GM19239 (cell line): ENCODE measurements around the gene CD9.
A peak's percentile ranks its signal among the peaks of the same experiment; 100 is the strongest.
"Not testable (repeated sequence)": the region's sequence is repeated elsewhere in the genome, so short reads cannot be mapped to it uniquely, and the experiment has no call there.

Experiments
- DNase-seq: peaks from one replicate; pipeline ENCODE4 v3.0.0; 2011; ENCODE audit warnings: low spot score; ENCODE audit not compliant: insufficient read length
- FAIRE-seq: peaks from 2 replicates; lab custom pipeline; 2011; peaks lifted over from hg19 to GRCh38; lab: Jason Lieb, UNC

The CD9 gene

GRCh38 chr12:6178981-6179761 lies 21.0 kb upstream of the CD9 start:
- no peak for DNase-seq
- FAIRE-seq = no peak

GRCh38 chr12:6180268-6181051 lies 19.7 kb upstream of the CD9 start:
- no peak for DNase-seq
- FAIRE-seq = no peak

- DNase-seq (no peak), FAIRE-seq (no peak)
Measured at GRCh38 chr12:6181166-6181565, 19.0 kb upstream of the CD9 start.

GRCh38 chr12:6181583-6182278 lies 18.5 kb upstream of the CD9 start:
- DNase-seq (no peak), FAIRE-seq (no peak)

GRCh38 chr12:6182279-6182898 lies 17.8 kb upstream of the CD9 start:
- DNase-seq (no peak), FAIRE-seq (no peak)

GRCh38 chr12:6183689-6184428 lies 16.3 kb upstream of the CD9 start:
- DNase-seq = no peak
- FAIRE-seq = no peak

GRCh38 chr12:6185961-6186827 lies 14.0 kb upstream of the CD9 start:
- FAIRE-seq (no peak), DNase-seq (no peak)

GRCh38 chr12:6187948-6188793 lies 12.0 kb upstream of the CD9 start:
- DNase-seq (no peak), FAIRE-seq (no peak)

GRCh38 chr12:6189028-6189427 lies 11.2 kb upstream of the CD9 start:
- no peak for FAIRE-seq

GRCh38 chr12:6189952-6190598 lies 10.1 kb upstream of the CD9 start:
- not testable (repeated sequence) for DNase-seq, FAIRE-seq

More at GRCh38 chr12:6189028-6189427, 11.2 kb upstream of the CD9 start:
- no peak for DNase-seq

- DNase-seq, FAIRE-seq: not testable (repeated sequence)
Measured at GRCh38 chr12:6190767-6191530, 9.3 kb upstream of the CD9 start.

- no peak for DNase-seq
- no peak for FAIRE-seq
Measured at GRCh38 chr12:6192604-6193380, 7.4 kb upstream of the CD9 start.

- FAIRE-seq (no peak), DNase-seq (no peak)
Measured at GRCh38 chr12:6193853-6194815, 6.1 kb upstream of the CD9 start.

- DNase-seq (peak; percentile 99), FAIRE-seq (peak; percentile 84)
Measured at GRCh38 chr12:6195665-6196535, 4.3 kb upstream of the CD9 start.
